Iris pigment epithelial cell (primary cell): Measurements from ENCODE around the gene KCNA2.

Experiments used
- DNase-seq: peaks from one replicate; pipeline ENCODE4 v3.0.0-alpha.2; 2011; ENCODE audit warnings: low read depth

KCNA2 gene

DNA sequence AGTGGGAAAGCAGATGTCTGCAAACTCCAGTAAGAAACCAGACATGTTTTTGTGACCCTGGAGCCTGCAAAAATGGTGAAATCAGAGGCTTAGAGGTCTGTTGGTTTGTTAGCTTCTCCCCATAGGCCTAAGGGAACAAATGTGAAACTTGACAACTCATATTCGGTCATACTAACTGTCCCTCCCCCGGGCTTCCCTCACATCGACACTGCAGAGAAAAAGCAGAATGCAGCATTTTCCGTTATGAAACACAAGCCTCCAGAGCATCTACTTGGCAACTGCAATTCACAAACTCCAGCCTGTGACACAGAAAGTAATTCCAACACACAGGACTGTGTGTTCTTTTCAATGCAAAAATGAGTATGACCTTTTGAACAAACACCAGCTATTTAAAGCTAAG lies 3.7 kb downstream of the KCNA2 start:
- DNase-seq: no peak

- no peak for DNase-seq
Observed at GRCh38 chr1:110601332-110601731, 4.8 kb downstream of the KCNA2 start.

GRCh38 chr1:110600716-110601115 lies 5.4 kb downstream of the KCNA2 start:
- no peak for DNase-seq

DNA sequence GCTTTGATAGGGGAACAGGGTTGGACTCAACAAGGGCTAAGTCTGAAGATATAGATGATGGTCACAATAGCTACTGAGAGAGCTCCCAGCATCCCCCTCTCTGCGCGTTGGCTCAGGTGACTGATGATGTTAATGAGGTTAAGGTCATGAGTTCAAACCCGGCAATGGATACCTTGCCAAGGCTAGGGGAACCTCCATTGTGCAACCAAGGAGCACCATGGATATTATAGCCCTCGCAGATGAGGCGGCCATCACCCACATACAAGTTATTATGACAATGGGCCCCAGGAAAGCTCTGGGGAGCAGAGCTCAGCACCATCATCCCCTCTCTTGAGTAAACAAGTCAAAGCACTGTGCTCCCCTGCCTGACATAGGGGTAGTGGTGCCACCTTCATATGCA lies 8.2 kb downstream of the KCNA2 start:
- no peak for DNase-seq

- no peak for DNase-seq
Observed at GRCh38 chr1:110596312-110596711, 9.8 kb downstream of the KCNA2 start.

- DNase-seq: no peak
Observed at GRCh38 chr1:110595353-110595710, 10.8 kb downstream of the KCNA2 start.

- no peak for DNase-seq
Observed at GRCh38 chr1:110594456-110595352, 11.5 kb downstream of the KCNA2 start.

GRCh38 chr1:110593902-110594301 lies 12.3 kb downstream of the KCNA2 start:
- DNase-seq: no peak

- no peak for DNase-seq
Observed at GRCh38 chr1:110591956-110592355, 14.2 kb downstream of the KCNA2 start.

GRCh38 chr1:110588991-110589390 lies 17.2 kb downstream of the KCNA2 start:
- DNase-seq: no peak

DNA sequence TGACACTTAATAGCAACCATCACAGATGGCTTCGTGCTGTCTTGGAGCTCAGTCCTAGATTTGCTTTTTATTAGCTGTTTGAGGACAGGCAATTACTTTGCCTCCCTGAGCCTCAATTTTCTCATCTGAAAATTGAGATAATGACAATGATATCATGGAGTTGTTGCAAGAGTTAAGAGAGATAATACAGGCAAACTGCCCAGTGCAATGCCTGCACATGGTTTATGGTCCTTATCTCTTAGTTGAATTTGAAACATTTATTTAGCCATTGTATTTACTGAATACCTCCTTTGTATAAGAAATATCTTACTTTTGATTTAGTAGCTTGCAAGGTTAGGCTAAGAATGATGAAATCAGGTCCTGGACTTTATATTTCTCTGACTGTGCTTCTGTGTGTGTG lies 17.7 kb downstream of the KCNA2 start:
- DNase-seq: no peak

DNA sequence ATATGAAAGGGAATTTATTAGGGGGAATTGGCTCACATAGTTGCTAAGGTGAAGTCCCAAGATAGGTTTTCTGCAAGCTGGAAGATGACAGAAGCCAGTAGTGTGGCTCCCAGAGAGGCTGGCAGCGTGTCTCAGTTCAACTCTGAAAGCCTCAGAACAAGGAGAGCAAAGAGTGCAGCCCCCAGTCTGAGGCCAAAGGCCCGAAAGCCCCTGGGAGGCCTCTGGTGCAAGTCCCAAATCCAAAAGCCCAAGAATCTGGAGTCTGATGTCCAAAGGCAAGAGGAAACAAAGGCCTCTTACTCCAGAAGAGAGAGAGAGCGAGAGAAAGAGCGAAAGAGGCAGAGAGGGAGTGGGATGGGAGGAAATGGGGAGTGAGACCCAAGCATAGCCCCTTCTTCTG lies 18.3 kb downstream of the KCNA2 start:
- no peak for DNase-seq

DNA sequence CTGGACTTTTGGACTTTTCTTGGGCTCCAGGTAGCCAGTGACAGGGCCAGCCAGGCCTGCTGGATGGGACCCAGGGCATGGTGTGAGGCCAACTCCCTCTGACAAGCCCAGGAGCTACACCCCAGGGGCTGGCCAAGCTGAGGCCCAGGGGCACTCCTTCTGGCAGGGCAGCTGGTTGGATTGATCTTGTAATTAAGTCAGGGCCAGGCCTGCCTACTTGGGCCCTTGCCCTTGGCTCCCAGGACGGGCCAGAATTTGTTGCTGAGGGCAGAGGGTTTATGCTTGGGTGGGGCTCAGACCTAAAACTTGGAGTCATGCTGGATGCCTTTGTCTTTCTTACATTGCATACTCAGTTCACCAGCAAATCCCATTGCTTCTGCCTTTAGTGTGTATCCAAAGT lies 20.7 kb downstream of the KCNA2 start:
- DNase-seq: no peak

DNA sequence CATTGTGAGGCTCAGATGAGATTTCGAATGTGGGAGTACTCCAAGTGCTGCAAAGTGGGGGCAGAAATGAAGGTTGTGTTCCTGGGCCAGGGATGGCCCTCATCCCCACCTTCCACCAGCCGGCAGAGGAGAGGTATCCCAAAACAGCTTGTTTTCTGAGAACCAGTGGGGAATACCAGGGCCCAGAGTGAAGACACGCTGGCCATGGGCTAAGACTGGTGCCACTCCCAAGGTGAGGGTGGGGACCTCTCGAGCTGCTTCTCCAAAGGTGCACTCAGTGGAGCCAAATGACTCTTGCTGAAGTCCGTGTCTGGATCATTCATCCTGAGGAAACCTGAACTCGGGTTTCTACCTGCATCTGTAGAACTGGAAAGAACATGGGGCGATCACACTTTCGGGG lies 22.1 kb downstream of the KCNA2 start:
- DNase-seq: no peak

DNA sequence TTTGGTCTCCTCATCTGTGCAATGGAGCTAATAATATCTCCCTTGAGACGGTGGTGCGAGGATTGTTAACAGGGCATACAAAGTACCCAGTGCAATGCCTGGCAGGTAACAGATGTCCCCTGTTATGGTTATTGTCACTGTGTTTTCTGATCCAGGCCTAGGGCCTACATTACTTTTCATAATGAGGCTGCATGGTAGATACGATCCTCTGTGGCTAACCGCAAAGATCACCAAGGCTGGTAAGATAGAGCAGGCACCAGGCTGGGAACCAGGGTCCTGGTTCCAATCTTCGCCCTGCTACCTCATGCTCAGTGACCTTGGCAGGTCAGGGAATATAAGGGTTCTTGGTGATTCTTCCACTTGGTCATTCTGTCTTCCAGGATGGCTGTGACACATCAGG lies 22.7 kb downstream of the KCNA2 start:
- DNase-seq: no peak

DNA sequence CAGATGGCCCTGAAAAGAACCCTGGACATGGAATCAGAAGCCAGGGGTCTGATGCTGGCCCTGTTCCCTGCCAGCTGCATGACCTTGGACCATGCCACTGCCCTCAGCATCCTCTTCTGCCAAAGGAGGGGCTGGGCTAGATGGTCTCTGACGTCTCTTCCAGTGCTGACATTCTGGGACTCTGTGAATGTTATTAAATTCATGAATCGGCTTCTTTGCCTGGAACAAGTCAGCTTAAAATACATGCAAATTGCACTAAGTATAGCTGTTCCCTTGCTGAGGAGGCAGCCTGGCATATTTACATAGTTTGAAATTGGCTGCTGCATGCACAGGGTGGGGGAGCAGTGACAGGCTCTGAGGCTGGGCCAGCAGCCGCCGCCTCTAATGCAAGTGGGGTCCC lies 23.8 kb downstream of the KCNA2 start:
- DNase-seq: no peak

DNA sequence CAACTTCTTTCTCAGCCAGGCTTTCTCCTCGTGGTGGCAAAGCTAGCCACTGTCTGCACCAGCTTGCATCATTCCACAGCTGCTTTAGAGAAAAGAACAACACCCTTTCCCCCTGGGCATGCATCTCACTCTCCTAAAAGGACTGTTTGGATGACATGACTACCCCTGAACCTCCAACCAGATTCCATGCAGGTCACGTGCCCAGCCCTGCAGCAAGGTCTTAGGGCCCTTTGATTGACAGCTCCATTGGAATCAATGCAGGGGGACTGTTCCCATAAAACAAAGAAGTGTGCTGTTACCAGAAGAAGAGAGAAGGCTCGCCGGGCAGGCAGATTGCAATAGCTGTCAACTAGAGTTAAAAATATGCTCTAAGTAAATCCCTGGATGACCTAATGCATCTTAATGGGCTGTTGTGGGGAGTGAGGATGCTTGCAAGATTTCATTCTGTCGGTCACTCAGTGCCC lies 24.4 kb downstream of the KCNA2 start:
- DNase-seq: no peak

DNA sequence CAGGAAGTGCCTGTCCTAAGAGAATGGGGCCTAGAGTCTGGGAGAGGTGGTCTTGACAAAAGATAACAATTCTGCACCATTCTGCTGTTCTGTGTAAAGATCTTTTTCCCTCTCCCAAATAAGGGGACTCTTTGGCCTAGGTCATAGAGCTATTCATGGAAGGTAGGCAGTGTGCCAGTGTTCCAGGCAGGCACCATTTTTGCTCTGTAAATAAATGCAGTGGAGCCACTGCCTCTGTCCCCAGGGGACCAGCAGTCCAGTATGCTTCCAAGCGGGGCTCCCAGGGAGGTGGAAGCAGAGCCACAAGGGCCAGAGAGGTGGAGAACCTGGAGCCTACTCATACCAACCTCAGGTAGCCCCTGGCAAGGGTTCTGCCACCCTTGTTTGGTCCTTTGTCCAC lies 25.9 kb downstream of the KCNA2 start:
- DNase-seq: no peak

DNA sequence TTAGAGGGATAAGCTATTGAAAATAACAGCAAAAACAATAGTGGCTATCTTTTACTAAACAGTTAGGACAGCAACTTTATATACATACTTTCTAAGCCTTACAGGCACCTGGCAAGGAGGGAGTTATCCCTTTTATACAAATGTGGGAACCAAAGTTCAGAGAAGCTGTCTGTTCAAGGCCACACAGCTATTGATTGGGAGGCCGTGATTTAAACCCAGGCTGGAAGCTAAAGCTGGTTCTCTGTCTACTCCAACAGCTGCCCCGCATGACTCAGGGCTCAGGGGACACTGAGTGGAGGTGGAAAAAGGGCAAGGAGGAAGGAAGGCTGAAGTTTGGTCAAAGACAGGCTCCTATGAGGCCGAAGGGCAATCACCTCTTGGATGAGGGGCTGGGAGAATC lies 26.7 kb downstream of the KCNA2 start:
- DNase-seq: no peak

DNA sequence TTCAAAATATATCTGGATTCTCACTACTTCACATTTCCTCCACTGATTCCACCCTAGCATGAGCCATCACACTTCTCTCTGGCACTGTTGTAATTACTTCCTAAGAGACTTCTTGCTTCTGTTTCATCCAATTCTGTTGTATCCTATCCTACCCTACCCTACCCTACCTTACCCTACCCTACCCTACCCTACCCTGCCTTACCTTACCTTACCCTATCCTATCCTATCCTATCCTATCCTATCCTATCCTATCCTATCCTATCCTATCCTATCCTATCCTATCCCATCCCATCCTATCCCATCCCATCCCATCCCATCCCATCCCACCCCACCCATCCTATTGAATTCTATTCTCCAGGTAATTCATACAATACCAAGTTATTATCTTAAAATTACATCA lies 29.7 kb downstream of the KCNA2 start:
- no peak for DNase-seq

GRCh38 chr1:110573314-110573713 lies 32.8 kb downstream of the KCNA2 start:
- no peak for DNase-seq

- DNase-seq: no peak
Observed at GRCh38 chr1:110572751-110573150, 33.4 kb downstream of the KCNA2 start.

- DNase-seq: no peak
Observed at GRCh38 chr1:110570901-110571300, 35.3 kb downstream of the KCNA2 start.

DNA sequence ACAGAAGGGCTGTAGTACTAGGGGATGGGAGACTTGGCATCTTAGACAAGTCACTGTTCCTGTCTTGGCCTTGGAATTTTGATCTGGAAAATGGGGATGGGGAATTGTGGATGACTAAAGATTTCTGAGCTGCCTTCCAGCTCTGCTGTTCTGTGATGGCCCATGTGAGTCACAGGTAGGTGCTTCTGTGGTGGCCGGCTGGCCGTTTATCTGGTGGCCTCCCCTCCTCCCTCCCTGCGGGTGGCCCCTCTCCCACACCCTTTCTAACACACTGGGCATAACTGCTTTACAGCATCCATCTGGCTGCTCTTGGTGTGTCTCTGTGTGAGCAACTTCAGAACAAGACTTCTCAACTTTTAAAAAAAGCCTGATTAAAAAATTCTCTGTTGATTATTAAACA lies 35.9 kb downstream of the KCNA2 start:
- DNase-seq: no peak
